Kidney glomerular epithelial cell (primary cell): Measurements from ENCODE around the gene RNF2.
A peak's percentile ranks its signal among the peaks of the same experiment; 100 is the strongest.
"Not testable (repeated sequence)": the region's sequence is repeated elsewhere in the genome, so short reads cannot be mapped to it uniquely, and the experiment has no call there.

Experiments used
- DNase-seq: peaks from one replicate; lab custom pipeline; 2025; lab: John Stamatoyannopoulos, UW

Gene RNF2

DNA sequence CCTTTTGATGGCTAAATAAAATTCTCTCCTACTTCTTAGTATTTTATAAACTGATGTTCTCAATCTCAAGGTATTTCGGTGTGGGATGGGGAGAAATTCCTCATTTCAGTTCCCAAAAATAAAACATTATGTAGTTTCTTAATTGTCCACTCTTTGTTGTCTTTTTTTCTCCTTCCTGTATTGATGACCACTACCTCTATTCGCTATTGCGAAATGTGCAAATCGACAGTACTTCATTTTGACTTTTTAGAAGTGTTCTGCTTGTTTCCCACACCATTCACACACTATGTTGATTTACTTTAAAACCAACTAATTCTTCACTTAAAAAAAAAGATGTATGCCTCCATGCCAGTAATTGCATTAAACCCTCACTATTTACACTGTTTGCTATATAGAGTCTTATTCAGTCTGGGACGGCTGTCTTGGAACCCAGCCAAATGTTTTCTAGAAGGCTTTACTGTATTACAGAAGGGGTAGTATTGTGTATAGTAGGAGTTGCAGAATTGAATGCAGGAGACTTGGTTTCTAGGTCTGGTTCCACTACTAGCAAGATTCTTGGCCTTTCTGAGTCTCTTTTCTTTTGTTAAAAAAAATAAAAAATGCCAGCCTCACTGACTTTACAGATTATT lies 5.6 kb downstream of the RNF2 start:
- DNase-seq: no peak

DNA sequence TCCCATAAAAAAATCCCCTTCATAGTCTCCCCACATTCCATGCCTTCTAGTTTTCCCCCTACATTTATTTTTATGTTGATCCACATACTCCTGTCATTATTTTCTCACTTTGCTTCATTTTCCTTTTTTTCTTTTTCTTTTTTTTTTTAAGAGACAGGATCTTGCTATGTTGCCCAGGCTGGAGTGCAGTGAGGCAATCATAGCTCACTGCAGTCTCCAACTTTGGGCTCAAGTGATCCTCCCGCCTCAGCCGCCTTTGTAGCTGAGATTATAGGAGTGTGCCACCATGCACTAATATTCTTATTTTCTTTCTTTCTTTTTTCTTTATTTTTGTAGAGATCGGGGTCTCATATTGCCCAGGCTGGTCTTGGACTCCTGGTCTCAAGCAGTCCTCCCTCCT lies 7.8 kb downstream of the RNF2 start:
- DNase-seq: no peak

GRCh38 chr1:185054365-185055060 lies 9.2 kb downstream of the RNF2 start:
- no peak for DNase-seq

DNA sequence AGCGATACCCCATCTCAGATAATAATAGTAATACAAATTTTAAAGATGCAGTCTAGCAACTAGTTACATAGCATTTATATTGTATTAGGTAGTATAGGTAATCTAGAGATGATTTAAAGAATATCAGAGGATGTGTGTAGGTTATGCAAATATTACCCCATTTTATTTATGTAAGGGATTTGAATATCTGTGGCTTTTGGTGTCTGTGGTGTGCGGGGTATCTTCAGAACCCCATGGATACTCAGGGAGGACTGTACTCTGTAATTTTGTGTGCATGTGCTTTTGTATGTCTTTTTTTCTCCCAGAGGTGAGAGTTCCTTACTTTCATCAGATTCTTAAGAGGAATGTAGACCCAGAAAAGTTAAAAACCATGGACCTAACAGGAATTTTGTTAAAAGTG lies 12.8 kb downstream of the RNF2 start:
- no peak for DNase-seq

- no peak for DNase-seq
Observed at GRCh38 chr1:185058876-185059275, 13.5 kb downstream of the RNF2 start.

- DNase-seq: no peak
Observed at GRCh38 chr1:185059950-185060571, 14.7 kb downstream of the RNF2 start.

DNA sequence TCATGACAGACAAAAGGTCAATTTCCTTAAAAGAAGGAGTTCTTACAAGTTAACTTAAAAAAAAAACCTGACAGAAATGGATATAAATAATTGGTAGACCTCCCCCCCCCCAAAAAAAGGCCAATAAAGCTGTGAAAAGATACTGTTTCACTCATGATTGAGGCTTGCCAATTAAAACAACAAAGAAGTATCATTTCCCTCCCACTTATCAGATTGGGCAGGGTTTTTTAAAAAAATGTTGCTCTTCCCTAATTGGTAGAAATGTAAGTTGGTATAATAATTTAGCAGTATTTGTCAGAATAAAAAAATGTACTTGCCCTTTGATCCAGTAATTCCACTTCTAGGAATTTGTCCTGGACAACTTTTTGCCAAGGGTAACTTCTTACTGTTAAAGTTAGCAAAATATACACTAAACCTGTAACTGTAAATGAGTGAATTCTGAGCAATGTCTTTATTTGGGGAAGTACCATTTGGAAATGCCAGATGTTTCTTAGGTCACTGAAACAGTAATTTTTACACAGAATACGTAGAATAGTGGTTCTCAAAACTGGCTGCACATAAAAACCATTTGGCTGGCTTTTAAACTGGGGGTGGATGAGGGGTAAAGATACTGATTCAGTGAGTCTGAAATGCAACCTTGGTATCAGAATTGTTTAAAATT lies 17.5 kb downstream of the RNF2 start:
- DNase-seq: no peak

GRCh38 chr1:185063719-185064118 lies 18.4 kb downstream of the RNF2 start:
- no peak for DNase-seq

- not testable (repeated sequence) for DNase-seq
Observed at GRCh38 chr1:185065006-185065405, 19.6 kb downstream of the RNF2 start.

GRCh38 chr1:185066181-185066580 lies 20.8 kb downstream of the RNF2 start:
- no peak for DNase-seq

GRCh38 chr1:185068341-185068740 lies 23.0 kb downstream of the RNF2 start:
- no peak for DNase-seq

GRCh38 chr1:185069202-185069772 lies 23.9 kb downstream of the RNF2 start:
- DNase-seq: no peak

- DNase-seq: no peak
Observed at GRCh38 chr1:185070051-185070450, 24.7 kb downstream of the RNF2 start.

DNA sequence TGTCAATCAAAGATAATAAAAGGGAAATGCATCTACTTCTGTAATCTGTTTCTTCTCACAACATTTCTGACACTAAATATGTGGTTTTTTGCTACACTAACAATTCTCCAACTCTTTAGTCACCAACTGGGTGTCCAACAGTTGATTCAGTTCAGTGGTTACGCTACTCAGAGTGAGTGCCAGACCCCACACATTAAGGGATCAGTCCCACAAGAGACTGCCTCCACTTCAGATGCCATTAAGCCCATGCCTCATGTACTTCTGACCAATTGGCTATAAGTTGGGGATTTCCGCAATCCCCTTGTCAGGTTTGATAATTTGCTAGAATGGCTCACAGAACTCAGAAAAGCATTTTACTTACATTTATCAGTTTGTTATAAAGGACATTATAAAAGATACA lies 28.4 kb downstream of the RNF2 start:
- peak; percentile 71 for DNase-seq

- peak; percentile 64 for DNase-seq
Observed at GRCh38 chr1:185074307-185074706, 28.9 kb downstream of the RNF2 start.

DNA sequence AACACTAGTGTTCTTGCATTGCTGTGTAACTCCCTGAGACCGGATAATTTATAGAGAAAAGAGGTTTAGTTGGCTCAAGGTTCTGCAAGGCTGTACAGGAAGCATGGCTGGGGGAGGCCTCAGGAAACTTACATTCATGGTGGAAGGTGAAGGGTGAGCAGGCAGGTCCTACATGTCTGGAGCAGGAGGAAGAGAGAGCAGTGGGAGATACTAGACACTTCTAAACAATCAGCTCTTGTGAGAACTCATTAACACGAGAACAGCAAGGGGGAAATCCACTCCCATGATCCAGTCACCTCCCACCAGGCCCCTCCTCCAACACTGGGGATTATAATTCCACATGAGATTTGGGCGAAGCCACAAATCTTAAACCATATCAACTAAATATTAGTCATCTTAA lies 30.1 kb downstream of the RNF2 start:
- no peak for DNase-seq

DNA sequence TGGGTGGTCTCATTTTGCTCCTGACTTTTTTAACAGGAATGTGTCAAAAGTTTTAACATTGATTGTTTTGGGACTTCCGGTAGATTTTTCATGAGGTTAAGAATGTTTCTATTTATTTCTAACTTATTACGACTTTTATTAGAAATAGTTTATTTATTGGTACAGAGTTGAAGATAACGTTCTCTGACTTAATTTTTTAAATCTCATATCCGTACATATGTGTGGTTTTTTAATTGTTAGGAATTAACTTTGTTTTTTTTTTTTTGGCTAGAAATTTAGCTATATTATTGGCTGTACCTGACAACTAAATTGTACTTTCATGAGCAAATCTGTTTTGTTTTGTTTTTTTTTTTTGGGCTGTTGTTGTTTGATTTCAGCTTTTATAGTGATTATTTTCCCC lies 32.0 kb downstream of the RNF2 start:
- DNase-seq: no peak

- no peak for DNase-seq
Observed at GRCh38 chr1:185080422-185080821, 35.1 kb downstream of the RNF2 start.

DNA sequence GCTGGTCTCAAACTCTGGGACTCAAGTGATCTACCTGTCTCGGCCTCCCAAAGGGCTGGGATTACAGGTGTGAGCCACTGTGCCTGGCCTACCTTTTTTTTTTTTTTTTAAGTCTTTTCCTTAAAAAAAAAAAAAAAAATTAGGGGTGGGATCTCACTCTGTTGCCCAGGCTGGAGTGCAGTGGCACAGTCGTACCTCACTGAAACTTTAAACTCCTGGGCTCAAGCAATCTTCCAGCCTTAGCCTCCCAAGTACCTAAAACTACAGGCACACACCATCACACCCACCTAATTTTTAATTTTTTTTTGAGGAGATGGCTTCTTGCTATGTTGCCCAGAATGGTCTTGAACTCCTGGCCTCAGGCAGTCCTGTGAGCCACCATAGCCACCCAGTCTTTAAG lies 38.5 kb downstream of the RNF2 start:
- no peak for DNase-seq

GRCh38 chr1:185087101-185087500 lies 41.7 kb downstream of the RNF2 start:
- no peak for DNase-seq

DNA sequence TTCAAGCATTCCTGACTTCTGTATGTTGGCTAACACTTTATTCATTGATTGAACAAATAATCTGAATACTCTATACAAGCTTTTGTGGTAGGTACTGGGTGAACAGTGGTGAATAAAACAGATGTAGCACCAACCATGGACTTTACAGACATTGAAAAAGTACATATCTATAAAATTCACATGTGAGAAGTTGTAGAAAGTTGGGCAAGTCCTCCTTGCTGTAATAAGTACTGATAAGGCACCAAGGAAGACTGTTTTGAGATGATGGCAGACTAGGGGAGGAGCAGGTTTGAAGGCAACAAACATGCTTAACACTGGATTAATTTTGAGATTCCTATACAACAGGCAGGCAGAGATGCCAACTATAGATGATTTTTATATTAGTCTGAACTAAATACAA lies 42.4 kb downstream of the RNF2 start:
- DNase-seq: no peak

- DNase-seq: no peak
Observed at GRCh38 chr1:185091480-185091879, 46.1 kb downstream of the RNF2 start.

GRCh38 chr1:185094761-185095160 lies 49.4 kb downstream of the RNF2 start:
- no peak for DNase-seq
